ENCODE data around the gene ETNK1.

DNA sequence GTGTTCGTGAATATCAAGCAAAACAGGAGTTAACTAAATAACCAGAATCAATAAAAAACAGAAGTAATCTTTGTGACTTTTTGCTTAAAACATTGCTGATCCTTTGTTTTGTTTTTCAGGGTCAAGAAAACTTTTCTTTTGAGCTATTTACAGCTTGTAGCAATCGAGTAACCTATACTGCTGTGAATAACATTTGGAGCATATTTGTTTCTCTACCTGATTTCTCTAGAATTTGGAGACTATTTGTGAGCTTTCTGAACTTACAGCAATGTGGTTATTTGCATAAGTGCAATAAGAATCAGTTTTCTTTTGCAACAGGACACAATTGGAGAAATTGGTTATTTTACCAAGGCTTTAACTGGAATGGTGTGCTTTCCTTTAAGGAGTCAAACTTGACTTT, 7.3 kb upstream of the ETNK1 start:
- TF ChIP-seq, protein P1, sequence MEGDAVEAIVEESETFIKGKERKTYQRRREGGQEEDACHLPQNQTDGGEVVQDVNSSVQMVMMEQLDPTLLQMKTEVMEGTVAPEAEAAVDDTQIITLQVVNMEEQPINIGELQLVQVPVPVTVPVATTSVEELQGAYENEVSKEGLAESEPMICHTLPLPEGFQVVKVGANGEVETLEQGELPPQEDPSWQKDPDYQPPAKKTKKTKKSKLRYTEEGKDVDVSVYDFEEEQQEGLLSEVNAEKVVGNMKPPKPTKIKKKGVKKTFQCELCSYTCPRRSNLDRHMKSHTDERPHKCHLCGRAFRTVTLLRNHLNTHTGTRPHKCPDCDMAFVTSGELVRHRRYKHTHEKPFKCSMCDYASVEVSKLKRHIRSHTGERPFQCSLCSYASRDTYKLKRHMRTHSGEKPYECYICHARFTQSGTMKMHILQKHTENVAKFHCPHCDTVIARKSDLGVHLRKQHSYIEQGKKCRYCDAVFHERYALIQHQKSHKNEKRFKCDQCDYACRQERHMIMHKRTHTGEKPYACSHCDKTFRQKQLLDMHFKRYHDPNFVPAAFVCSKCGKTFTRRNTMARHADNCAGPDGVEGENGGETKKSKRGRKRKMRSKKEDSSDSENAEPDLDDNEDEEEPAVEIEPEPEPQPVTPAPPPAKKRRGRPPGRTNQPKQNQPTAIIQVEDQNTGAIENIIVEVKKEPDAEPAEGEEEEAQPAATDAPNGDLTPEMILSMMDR (IDR thresholded peaks at IDR 0.05), result no peak
- no peak for TF ChIP-seq EZH2 (IDR thresholded peaks at IDR 0.05)
- TF ChIP-seq EZH2phosphoT487 (IDR thresholded peaks at IDR 0.05), result no peak

All from neural progenitor cell (in vitro differentiated cells).